ENCODE data around the gene PLAU. TPM values are rescaled to one million over a fixed set of nuclear protein-coding genes. Genes with fewer than 3 reads are reported as not detected.

PLAU gene
- total and polyA plus RNA-seq, 2 of the 13 experiments (the other 11 are each of a cell fraction or from before 2014, with no cell fraction given) = 0.45 to 11.2 TPM

- TF ChIP-seq CEBPB (IDR thresholded peaks at IDR 0.05; ENCODE audit: borderline replicate concordance, low read depth, low read length) (peak; percentile 59; the same call in 1 of the 2 replicates), TEAD2 (CRISPR knock-in tag; IDR thresholded peaks at IDR 0.05) (no peak), HNF4G (IDR thresholded peaks at IDR 0.05; ENCODE audit: borderline replicate concordance, low read depth, low read length) (peak; percentile 75), HNF4G (CRISPR knock-in tag; IDR thresholded peaks at IDR 0.05; ENCODE audit: borderline replicate concordance, low read depth) (no peak), PLRG1 (conservative IDR thresholded peaks at IDR 0.05) (no peak), HOXA5 (CRISPR knock-in tag; IDR thresholded peaks at IDR 0.05) (no peak), FUBP1 (CRISPR knock-in tag; IDR thresholded peaks at IDR 0.05; ENCODE audit: borderline replicate concordance) (no peak), KDM5A (IDR thresholded peaks at IDR 0.05; ENCODE audit: borderline replicate concordance, low read length) (no peak), HNF4A (CRISPR knock-in tag; IDR thresholded peaks at IDR 0.05) (peak; percentile 52), SIN3A (IDR thresholded peaks at IDR 0.05; ENCODE audit: borderline replicate concordance, low read depth, low read length) (no peak), DPF2 (CRISPR knock-in tag; IDR thresholded peaks at IDR 0.05; ENCODE audit: borderline replicate concordance, low read depth) (no peak), HOXA7 (CRISPR knock-in tag; IDR thresholded peaks at IDR 0.05) (no peak), ARID2 (CRISPR knock-in tag; IDR thresholded peaks at IDR 0.05; ENCODE audit: borderline replicate concordance) (no peak), GRHL1 (CRISPR knock-in tag; conservative IDR thresholded peaks at IDR 0.05) (no peak), HNF1A (IDR thresholded peaks at IDR 0.05; ENCODE audit: low read depth) (no peak), HNF1A (CRISPR knock-in tag; IDR thresholded peaks at IDR 0.05; ENCODE audit: borderline replicate concordance) (no peak), SP2 (CRISPR knock-in tag; IDR thresholded peaks at IDR 0.05) (no peak), BORCS8-MEF2B (CRISPR knock-in tag; IDR thresholded peaks at IDR 0.05) (no peak), ZBTB42 (CRISPR knock-in tag; IDR thresholded peaks at IDR 0.05) (no peak)
These were observed 39.4 kb upstream of the PLAU start (continued) for GRCh38 chr10:73871295-73872189.
